Kidney (tissue), 14 donors: ENCODE results near the gene SFXN5. TPM values are rescaled to one million over a fixed set of nuclear protein-coding genes. Genes with fewer than 3 reads are reported as not detected.

ENCODE experiments used
- DNase-seq, 5 donors: peaks; one replicate each; pipeline ENCODE4 v3.0.0-alpha.2; 2013 to 2020
- FAIRE-seq: peaks from 2 replicates; lab custom pipeline; 2012; peaks lifted over from hg19 to GRCh38; lab: Jason Lieb, UNC
- H3K27ac ChIP-seq, 2 donors: one replicate each; pipeline ENCODE4 v1.7.0; 2013; ENCODE audit warnings: low read depth in 2 of 2, low read length in 2 of 2, inconsistent platforms in 1 of 2
- H3K27me3 ChIP-seq: one replicate; pipeline ENCODE4 v1.7.1; 2013; ENCODE audit warnings: low read length, inconsistent platforms; ENCODE audit not compliant: control insufficient read depth, insufficient read depth
- H3K36me3 ChIP-seq, 3 donors: one replicate each; pipeline versions ENCODE4 v1.7.0 to v1.7.1; 2013; ENCODE audit warnings: low read length in 3 of 3, control low read depth in 1 of 3, inconsistent platforms in 1 of 3; ENCODE audit not compliant: insufficient read depth in 3 of 3, control insufficient read depth in 2 of 3
- H3K4me1 ChIP-seq, 3 donors: one replicate each; pipeline versions ENCODE4 v1.7.0 to v1.7.1; 2013; ENCODE audit warnings: low read length in 3 of 3, inconsistent platforms in 1 of 3, low read depth in 1 of 3; ENCODE audit not compliant: control insufficient read depth in 2 of 3, insufficient read depth in 2 of 3
- H3K4me3 ChIP-seq, 3 donors: one replicate each; pipeline versions ENCODE4 v1.7.0 to v1.8.1; 2013; ENCODE audit warnings: low read length in 3 of 3, control low read depth in 1 of 3, inconsistent platforms in 1 of 3
- H3K9ac ChIP-seq, 3 donors: one replicate each; pipeline versions ENCODE4 v1.7.0 to v1.7.1; 2013; ENCODE audit warnings: low read length in 3 of 3, control low read depth in 1 of 3, inconsistent platforms in 1 of 3
- H3K9me3 ChIP-seq, 3 donors: one replicate each; pipeline versions ENCODE4 v1.7.0 to v1.7.1; 2013; ENCODE audit warnings: low read length in 3 of 3, control low read depth in 1 of 3, inconsistent platforms in 1 of 3; ENCODE audit not compliant: control insufficient read depth in 2 of 3, insufficient read depth in 1 of 3
- CTCF ChIP-seq: IDR thresholded peaks from 3 replicates; pipeline ENCODE4 v1.5.1; 2012; ENCODE audit warnings: mild to moderate bottlenecking, moderate library complexity, borderline replicate concordance; ENCODE audit not compliant: insufficient read depth; ENCODE audit errors: extremely low read depth
- intact Hi-C: fragments of 100-400 bp; cut with DNase I; formaldehyde crosslinking; loops from one replicate; pipeline ENCODE4 v1.11.1; 2022
- polyA plus RNA-seq: library from polyadenylated mRNA; stranded (reverse); fragments of 350-450 nt; fragmentation: Illumina TruSeq; extraction: RNeasy Lipid Tissue Mini Kit (QIAGEN cat#74804); gene quantifications from one replicate; pipeline ENCODE4 v1.2.3, GENCODE V29; 2014; ENCODE audit warnings: low read depth, low replicate concordance; ENCODE audit not compliant: insufficient read depth
- total RNA-seq: library from RNA; stranded (reverse); fragmentation: NEBNext Ultra II Directional; extraction: Animal tissue kit (Norgen Biotek cat#: 25700); gene quantifications from one replicate; pipeline ENCODE4 v1.2.1, GENCODE V29; 2021
- donor health status: control.
- donor health status: control.
- donor health status: control.
- donor health status: control.
- donor health status: control.
- donor health status: DM: yes; HTN: yes; CAD: no.
- donor health status: Normal renal cell carcinoma (clear cell type).

The SFXN5 gene
- total and polyA plus RNA-seq, 2 donors from 2014 or later = 21.4 to 35.9 TPM

- Histone ChIP-seq H3K4me3 (peak overlapping the region in 2 of 3 donors; percentile 64 to 91), H3K36me3 (peaks cover 0 to 6% (median 4%) of the 10 kb centered on the region in 3 donors), H3K4me1 (peaks cover 0 to 44% (median 36%) of the 10 kb centered on the region in 3 donors), H3K9ac (peak overlapping the region in 2 of 3 donors; percentile 5 to 98), H3K9me3 (no peaks in the 10 kb centered on the region), H3K27ac (peak overlapping the region in 1 of 2 donors; percentile 32), H3K27me3 (no peaks in the 10 kb centered on the region)
- intact Hi-C loops = no loop called here
- no peak for TF ChIP-seq CTCF
- DNase-seq = no peak
- no peak for FAIRE-seq
Observed at GRCh38 chr2:73109431-73110167, 38.1 kb upstream of the SFXN5 start.

DNA sequence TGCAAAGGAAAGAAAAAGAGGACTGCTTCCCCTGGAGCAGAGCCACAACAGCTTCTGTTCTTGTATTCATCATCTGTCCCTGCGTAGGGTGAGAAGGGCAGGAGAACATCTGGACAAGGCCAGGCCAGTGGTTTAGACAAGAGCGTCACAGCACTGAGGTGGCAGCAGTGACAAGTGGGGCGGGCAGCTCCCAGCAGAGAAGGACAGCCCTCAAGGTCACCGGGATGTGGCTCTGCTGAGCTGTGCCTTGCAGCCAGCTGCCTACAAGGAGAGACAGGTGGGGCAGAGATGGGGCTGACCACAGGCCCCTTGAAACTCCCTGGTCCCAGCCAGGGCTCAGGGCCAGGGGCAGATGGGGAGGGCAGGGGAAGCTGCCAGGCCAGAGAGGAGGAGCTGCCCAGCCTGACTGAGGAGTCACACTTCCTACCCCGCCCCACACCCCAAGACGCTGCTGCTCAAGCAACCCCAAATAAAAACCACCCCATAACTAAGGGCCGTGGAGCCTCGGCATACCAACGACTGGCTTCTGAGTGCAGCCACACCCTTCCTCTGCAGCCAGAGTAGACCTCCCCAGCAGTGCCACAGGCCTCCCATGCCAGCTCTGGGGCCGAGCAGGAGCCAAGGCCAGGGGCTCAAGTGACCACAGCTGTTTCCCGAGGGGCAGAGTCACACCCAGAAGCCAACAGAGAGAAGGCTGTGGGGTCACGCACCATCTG is 35.9 kb upstream of the SFXN5 start:
- Histone ChIP-seq H3K36me3 (peaks cover 0 to 14% (median 4%) of the 10 kb centered on the region in 3 donors), H3K27ac (peak overlapping the region; percentile 26 to 41), H3K4me1 (peaks cover 0 to 57% (median 49%) of the 10 kb centered on the region in 3 donors), H3K9me3 (no peaks in the 10 kb centered on the region), H3K27me3 (no peaks in the 10 kb centered on the region), H3K4me3 (no peak overlapping the region), H3K9ac (peak overlapping the region in 1 of 3 donors; percentile 28)
- FAIRE-seq = no peak
- no peak for TF ChIP-seq CTCF
- intact Hi-C loops = no loop called here
- DNase-seq = peak in 1 of 5 donors; percentile 56

DNA sequence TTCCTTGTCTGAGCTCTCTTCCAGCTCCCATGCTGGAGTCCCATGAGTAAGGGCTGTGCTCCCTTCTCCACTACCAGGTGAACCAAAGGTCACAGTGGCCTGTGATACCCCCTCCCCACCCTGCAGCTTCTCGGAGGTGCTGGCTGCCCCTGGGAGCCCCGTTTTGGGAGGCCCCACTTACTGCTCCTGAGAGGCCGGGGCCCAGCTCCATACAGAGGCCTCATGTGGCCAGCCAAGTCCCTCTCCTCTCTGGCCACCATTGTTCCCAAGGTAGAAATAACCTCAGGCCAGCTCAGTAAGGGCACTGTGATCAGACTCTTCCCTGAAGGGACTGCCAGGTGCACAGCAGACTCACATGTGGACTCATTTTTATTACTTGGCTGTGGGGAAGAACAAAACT is 35.3 kb upstream of the SFXN5 start:
- peaks cover 0 to 14% (median 4%) of the 10 kb centered on the region in 3 donors for H3K36me3 ChIP-seq
- no peak overlapping the region for H3K4me3 ChIP-seq
- peak overlapping the region in 1 of 3 donors; percentile 28 for H3K9ac ChIP-seq
- no peaks in the 10 kb centered on the region for H3K9me3 ChIP-seq
- peak overlapping the region; percentile 26 to 41 for H3K27ac ChIP-seq
- peaks cover 0 to 61% (median 54%) of the 10 kb centered on the region in 3 donors for H3K4me1 ChIP-seq
- peak in 1 of 5 donors; percentile 43 for DNase-seq
- intact Hi-C loops = no loop called here
- no peaks in the 10 kb centered on the region for H3K27me3 ChIP-seq
- FAIRE-seq = no peak
- TF ChIP-seq CTCF = no peak
